GM12801 (cell line): ENCODE results near the gene SGSH.

Source experiments
- TF ChIP-seq, protein P1 (sequence below): IDR thresholded peaks from one replicate; pipeline ENCODE4 v1.5.1; 2011; ENCODE audit warnings: control low read depth; ENCODE audit not compliant: insufficient read length; ENCODE audit errors: extremely low read depth

Gene SGSH

DNA sequence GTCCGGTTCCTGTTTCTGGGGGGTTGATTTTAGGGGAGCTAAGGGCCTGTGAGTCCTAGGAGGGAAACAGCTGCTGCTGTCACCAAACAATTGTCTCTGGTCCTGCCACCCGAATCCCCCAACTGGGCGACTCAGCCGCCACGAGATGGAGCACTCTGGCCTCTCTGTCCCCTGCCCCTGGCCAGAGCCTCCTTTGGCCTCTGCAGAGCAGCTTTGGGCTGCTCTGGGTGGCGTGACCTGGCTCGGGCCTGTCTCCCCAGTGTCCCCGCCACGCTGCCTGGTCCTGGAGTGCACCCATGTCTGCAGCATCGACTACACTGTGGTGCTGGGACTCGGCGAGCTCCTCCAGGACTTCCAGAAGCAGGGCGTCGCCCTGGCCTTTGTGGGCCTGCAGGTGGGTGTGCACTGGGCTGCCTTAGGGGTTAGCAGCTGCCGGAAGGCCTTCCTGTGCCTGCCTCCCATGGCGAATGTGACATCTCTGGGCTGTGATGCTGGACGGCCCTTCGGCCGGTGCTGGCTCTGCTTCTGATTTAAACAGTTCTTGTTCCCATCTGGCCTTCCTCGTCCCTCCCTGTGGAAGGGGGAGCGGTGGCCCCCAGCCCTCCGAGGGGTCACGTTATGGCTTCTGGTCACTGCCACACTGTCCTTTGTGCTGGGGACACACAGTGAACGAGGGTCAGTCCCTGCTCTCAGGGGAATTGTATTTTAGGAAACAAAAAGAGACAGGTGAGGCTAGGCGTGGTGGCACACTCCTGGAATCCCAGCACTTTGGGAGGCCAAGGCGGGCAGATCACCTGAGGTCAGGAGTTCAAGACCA is 29.0 kb upstream of the SGSH start:
- TF ChIP-seq, protein P1, sequence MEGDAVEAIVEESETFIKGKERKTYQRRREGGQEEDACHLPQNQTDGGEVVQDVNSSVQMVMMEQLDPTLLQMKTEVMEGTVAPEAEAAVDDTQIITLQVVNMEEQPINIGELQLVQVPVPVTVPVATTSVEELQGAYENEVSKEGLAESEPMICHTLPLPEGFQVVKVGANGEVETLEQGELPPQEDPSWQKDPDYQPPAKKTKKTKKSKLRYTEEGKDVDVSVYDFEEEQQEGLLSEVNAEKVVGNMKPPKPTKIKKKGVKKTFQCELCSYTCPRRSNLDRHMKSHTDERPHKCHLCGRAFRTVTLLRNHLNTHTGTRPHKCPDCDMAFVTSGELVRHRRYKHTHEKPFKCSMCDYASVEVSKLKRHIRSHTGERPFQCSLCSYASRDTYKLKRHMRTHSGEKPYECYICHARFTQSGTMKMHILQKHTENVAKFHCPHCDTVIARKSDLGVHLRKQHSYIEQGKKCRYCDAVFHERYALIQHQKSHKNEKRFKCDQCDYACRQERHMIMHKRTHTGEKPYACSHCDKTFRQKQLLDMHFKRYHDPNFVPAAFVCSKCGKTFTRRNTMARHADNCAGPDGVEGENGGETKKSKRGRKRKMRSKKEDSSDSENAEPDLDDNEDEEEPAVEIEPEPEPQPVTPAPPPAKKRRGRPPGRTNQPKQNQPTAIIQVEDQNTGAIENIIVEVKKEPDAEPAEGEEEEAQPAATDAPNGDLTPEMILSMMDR: no peak

DNA sequence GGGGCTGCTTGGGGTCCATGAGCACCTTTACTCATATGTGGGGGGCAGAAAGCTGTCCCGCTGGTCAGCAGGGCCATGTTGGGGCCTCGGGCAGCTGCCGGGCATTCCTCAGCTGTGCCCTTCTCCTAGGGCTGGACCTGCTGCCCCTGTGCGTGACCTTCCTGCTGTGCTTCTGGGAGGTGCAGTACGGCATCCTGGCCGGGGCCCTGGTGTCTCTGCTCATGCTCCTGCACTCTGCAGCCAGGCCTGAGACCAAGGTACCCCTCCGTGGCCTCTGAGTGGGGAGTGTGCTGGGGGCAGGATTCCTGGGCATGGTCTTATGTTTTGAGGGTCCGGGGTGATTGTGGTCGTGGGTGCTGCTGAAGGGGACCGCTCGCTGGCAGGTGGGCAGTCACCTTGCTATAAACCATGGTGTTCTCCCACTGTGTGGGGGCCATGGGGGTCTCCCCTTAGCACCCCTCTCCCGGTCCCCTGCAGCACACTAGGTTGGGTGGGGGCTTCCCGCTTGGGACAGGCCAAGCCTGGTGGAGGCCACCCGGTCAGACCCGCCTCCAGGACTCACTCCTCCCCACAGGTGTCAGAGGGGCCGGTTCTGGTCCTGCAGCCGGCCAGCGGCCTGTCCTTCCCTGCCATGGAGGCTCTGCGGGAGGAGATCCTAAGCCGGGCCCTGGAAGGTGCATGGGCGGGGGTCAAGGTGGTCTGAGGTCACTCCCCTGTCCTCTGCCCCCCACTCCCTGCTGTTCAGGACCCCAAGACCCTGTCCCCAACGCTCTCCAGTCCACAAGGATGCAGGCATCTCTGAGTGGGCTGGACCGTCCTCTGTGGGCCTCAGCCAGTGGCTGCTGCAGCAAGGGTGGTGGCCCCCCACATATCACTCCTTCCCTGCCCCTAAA is 28.1 kb upstream of the SGSH start:
- TF ChIP-seq, protein P1: no peak

DNA sequence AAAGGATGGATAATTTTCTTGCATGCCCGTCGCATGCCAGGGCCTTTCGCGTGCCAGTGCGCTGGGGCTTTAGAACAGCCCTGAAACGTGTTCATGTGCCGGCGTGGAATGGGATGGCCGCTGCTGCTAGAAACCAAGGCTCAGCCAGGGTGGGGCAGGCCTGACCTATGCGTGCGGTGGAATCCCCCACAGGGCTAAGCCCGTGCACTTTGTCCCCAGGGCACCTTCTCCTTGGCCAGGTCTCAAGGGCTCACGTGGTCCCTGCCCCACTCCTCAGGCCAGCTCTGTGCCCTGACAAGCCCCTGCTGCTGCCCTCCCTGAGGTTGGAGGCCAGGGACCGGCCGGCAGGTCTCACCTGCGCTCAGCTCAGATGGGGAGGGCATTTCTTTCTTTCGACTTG is 27.4 kb upstream of the SGSH start:
- TF ChIP-seq, protein P1: no peak

DNA sequence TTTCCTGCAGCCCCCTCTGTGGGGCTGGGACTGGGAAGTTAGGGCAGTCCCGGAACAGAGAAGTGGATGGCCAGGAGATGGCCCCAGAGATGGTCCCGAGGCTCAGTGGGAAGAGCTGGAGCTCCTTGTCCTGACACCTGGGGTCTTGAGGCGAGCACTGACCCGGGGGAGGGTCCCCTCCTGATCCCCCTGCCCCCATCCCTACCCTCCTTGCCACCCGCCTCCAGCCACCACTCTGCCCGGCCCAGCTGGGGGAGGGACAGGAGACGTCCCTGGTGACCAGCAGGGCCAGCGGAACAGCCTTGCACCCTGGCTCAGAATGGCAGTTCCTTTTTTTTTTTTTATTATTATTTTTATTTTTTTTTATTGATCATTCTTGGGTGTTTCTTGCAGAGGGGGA is 26.6 kb upstream of the SGSH start:
- TF ChIP-seq, protein P1: no peak

DNA sequence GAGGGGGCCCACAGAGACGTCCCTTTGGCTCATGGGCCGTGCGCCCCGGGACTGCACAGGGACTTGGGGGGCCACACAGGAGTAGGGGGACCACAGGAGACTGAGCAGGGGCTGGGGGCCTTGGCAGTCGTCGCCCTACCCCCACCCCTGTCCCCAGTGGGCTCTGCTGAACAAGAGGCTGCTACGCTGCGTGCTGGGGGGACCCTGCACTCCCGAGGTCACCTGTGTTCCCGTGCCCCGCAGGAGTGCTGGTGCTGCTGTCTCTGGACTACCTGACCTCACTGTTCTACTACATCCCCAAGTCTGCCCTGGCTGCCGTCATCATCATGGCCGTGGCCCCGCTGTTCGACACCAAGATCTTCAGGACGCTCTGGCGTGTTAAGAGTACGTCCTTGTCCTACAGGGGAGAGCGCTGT is 26.1 kb upstream of the SGSH start:
- TF ChIP-seq, protein P1: no peak

DNA sequence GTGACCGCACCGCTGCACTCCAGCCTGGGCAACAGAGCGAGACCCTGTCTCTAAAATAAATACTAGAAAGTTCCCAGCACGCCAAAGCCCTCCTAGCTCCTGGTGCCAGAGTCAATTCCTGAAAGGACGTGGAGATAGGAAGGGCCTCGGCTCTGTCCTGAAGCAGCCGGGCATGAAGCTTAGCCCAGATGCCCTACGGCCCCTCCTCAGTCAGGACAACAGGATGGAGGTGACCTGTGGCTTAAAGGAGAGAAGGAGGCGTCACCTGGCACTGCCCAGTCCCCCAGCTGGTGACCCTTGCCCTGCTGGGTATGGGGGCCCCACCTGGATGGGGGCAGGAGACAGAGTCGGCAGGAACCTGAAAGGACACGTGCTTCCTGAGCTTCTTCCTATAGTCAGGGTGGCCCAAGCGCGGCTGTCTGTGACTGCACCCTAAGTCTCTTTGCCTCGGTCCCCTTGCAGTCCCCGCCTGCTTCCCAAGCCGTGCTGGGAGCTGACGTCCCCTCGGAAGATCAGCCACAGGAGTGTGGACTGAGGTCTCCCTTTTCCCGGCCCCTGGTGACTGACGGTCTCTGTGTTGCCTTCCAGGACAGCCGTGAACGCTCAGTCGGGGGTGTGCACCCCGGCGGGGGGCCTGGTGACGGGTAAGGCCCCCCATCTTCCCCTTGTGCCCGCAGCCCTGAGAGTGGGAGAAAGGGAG is 25.6 kb upstream of the SGSH start:
- TF ChIP-seq, protein P1: no peak
